GM12801 (cell line): ENCODE measurements around the gene TMIE.

Experiments used
- CTCF ChIP-seq: IDR thresholded peaks from one replicate; pipeline ENCODE4 v1.5.1; 2011; ENCODE audit warnings: control low read depth; ENCODE audit not compliant: insufficient read length; ENCODE audit errors: extremely low read depth

TMIE gene

DNA sequence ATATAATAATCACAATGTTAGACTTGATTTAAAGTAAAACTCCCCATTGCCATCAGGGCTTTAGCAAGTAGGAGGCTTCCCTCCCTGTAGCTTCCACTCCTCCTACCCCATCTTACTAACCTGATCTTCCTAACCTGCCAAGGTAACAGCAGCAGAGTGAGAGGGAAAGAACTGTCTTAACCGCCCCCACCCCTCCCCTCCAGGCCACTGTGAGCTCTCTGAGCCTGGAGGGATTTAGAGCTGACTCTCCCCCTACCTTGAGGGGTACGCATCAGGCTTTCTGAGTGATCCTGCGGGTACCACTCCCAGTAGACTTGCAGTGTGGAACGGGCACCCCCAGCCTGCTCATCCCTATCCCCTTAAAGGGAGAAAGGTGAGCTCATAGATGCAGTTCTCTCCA lies 27.8 kb downstream of the TMIE start:
- TF ChIP-seq CTCF, result no peak

DNA sequence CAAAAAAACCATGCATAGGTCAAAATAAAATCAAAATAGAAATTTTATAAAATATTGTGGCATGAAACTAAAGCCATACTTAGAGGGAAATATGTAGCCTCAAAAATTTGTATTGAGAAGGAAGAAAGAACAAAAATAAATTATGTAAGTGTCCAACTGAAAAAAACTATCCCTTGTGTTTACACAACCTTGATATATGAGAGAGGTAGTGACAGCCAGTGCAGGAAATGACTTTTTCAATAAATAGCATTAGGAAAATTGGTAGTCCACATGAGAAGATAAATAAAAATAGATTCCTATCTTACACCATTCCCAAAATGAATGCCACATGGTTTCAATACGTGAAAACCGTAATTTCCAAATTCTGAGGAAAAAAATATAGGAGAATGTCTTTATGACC lies 29.6 kb downstream of the TMIE start:
- TF ChIP-seq CTCF, result no peak

DNA sequence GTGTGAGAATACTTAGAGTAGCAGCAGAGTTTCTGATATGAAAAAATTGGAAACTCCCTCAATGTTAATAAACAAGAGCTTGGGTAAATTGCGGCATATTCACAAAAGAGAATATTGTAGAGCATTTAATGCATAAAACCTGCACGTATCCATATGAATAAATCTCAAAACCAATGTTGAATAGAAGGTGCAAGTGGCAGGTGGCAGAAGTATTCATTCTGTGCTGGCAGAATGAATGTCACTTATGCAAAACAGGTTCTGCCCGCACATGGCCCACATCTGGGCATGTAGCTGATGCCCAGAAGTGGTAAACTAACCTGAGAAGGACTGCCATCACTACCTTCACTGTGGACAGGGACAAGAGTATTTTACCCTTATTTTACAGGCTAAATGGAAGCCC lies 30.6 kb downstream of the TMIE start:
- no peak for TF ChIP-seq CTCF

DNA sequence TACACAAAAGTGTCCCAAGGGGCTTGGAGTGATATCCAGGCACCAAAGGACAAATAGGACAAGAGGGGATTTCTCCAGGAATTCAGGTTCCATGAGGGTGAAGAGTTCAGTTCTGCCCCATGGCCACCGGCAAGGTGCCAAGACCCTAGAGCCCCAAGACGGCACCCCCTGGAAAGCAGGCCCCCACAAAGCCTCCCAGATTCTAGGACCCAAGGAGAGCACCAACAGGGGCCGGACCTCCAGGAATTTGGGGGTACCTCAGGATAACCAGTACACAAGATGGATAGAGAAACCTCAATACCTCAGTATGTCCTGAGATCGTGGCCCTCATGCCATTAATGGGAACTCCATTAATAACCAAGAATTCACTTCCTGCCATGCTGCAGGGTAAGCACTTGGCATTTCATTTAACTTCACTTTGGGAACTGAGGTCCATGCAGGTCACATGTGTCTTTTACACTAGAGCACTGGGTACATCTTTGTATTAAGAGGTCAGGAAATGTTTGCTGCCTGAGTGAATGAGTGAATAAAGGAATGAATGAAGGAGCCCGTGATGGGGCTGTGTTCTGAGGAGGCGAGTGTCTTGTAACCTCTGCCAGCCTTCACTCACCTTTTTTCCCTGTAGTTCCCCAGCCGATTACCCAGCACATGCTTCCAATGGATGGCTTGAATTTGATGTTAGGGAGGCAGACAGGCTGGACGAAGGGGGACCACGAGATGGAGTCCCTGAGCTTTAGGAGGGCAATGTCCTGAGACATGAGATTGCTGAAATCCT lies 32.0 kb downstream of the TMIE start:
- TF ChIP-seq CTCF, result no peak

DNA sequence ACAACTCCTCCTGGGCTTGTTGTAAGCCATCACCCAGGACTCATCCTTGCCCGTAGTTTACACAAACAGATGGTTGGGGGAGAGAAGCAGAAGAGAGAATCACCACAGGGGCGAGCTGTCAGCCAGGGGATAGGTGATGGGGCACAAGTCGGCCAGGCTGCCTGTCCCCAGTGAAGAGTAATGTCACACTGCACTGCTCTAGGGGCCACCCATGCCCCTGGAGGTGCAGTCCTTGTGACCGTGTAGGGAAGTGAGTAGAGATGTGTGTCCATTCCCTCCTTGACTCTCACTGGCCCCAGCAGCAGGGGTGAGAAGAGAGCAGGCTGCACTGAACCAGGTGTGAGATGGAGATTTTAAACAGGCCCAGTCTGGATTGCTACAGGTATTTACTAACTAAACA lies 33.6 kb downstream of the TMIE start:
- no peak for TF ChIP-seq CTCF

GRCh38 chr3:46736006-46736872 lies 35.0 kb downstream of the TMIE start:
- TF ChIP-seq CTCF, result no peak

- TF ChIP-seq CTCF, result no peak
Measured at GRCh38 chr3:46737329-46737731, 36.1 kb downstream of the TMIE start.
